ENCODE data around the gene DOK1.

DOK1 gene

GRCh38 chr2:74562126-74562775 lies 7.7 kb downstream of the DOK1 start:
- Histone ChIP-seq H3K4me3 (IDR thresholded peaks at IDR 0.05; ENCODE audit: insufficient read depth, low read depth, low read length) (no peak overlapping the region), H3K4me2 (no peak overlapping the region), H3K36me3 (ENCODE audit: insufficient read depth) (no peaks in the 10 kb centered on the region), H3K27ac (no peak overlapping the region), H3K9ac (no peak overlapping the region), H2AFZ (ENCODE audit: low read depth) (no peak overlapping the region), H3K4me1 (ENCODE audit: low read depth, poor library complexity, severe bottlenecking) (no peaks in the 10 kb centered on the region), H4K20me1 (ENCODE audit: insufficient read depth) (no peaks in the 10 kb centered on the region), H3K27me3 (ENCODE audit: insufficient read depth, low read depth) (no peaks in the 10 kb centered on the region; the same call in 1 of the 2 replicates), H3K79me2 (ENCODE audit: insufficient read depth, low read depth) (no peaks in the 10 kb centered on the region)
- no peak for TF ChIP-seq CTCF (conservative IDR thresholded peaks at IDR 0.05; ENCODE audit: low read depth, low read length)

- Histone ChIP-seq H4K20me1 (ENCODE audit: insufficient read depth) (no peaks in the 10 kb centered on the region), H3K4me2 (no peak overlapping the region), H3K4me1 (ENCODE audit: low read depth, poor library complexity, severe bottlenecking) (no peaks in the 10 kb centered on the region), H3K9ac (no peak overlapping the region), H3K4me3 (IDR thresholded peaks at IDR 0.05; ENCODE audit: insufficient read depth, low read depth, low read length) (no peak overlapping the region), H3K27me3 (ENCODE audit: insufficient read depth, low read depth) (no peaks in the 10 kb centered on the region; the same call in 1 of the 2 replicates), H3K36me3 (ENCODE audit: insufficient read depth) (no peaks in the 10 kb centered on the region), H3K79me2 (ENCODE audit: insufficient read depth, low read depth) (no peaks in the 10 kb centered on the region), H3K27ac (no peak overlapping the region), H2AFZ (ENCODE audit: low read depth) (no peak overlapping the region)
- TF ChIP-seq CTCF (conservative IDR thresholded peaks at IDR 0.05; ENCODE audit: low read depth, low read length): no peak
Observed at GRCh38 chr2:74564222-74564621, 9.7 kb downstream of the DOK1 start.

GRCh38 chr2:74566076-74566753 lies 11.7 kb downstream of the DOK1 start:
- no peaks in the 10 kb centered on the region for H3K79me2 ChIP-seq (ENCODE audit: insufficient read depth, low read depth)
- no peaks in the 10 kb centered on the region; the same call in 1 of the 2 replicates for H3K27me3 ChIP-seq (ENCODE audit: insufficient read depth, low read depth)
- H3K4me1 ChIP-seq (ENCODE audit: low read depth, poor library complexity, severe bottlenecking): no peaks in the 10 kb centered on the region
- no peak overlapping the region for H3K9ac ChIP-seq
- no peak overlapping the region for H2AFZ ChIP-seq (ENCODE audit: low read depth)
- no peak overlapping the region for H3K27ac ChIP-seq
- H3K4me3 ChIP-seq (IDR thresholded peaks at IDR 0.05; ENCODE audit: insufficient read depth, low read depth, low read length): no peak overlapping the region
- no peak for TF ChIP-seq CTCF (conservative IDR thresholded peaks at IDR 0.05; ENCODE audit: low read depth, low read length)
- no peaks in the 10 kb centered on the region for H4K20me1 ChIP-seq (ENCODE audit: insufficient read depth)
- H3K4me2 ChIP-seq: no peak overlapping the region
- H3K36me3 ChIP-seq (ENCODE audit: insufficient read depth): no peaks in the 10 kb centered on the region

GRCh38 chr2:74566754-74567085 lies 12.2 kb downstream of the DOK1 start:
- Histone ChIP-seq H3K27ac (no peak overlapping the region), H2AFZ (ENCODE audit: low read depth) (no peak overlapping the region), H3K79me2 (ENCODE audit: insufficient read depth, low read depth) (no peaks in the 10 kb centered on the region), H3K4me1 (ENCODE audit: low read depth, poor library complexity, severe bottlenecking) (no peaks in the 10 kb centered on the region), H3K27me3 (ENCODE audit: insufficient read depth, low read depth) (no peaks in the 10 kb centered on the region; the same call in 1 of the 2 replicates), H3K4me3 (IDR thresholded peaks at IDR 0.05; ENCODE audit: insufficient read depth, low read depth, low read length) (no peak overlapping the region), H3K9ac (no peak overlapping the region), H3K36me3 (ENCODE audit: insufficient read depth) (no peaks in the 10 kb centered on the region), H3K4me2 (no peak overlapping the region), H4K20me1 (ENCODE audit: insufficient read depth) (no peaks in the 10 kb centered on the region)
- no peak for TF ChIP-seq CTCF (conservative IDR thresholded peaks at IDR 0.05; ENCODE audit: low read depth, low read length)
